Lung (tissue), 12 donors: ENCODE data around the gene TMC1. TPM values are rescaled to one million over a fixed set of nuclear protein-coding genes. Genes with fewer than 3 reads are reported as not detected.

Experiments
- ATAC-seq: fragments of 200-7000 bp; cut with Tn5 transposase; one replicate; pipeline ENCODE4 v1.9.1; 2020; ENCODE audit warnings: moderate number of reproducible peaks; ENCODE audit not compliant: insufficient read depth, low FRiP score
- DNase-seq, 3 donors: peaks; one replicate each; pipeline ENCODE4 v3.0.0-alpha.2; 2013 to 2017
- H3K27ac ChIP-seq, 2 donors: one replicate each; pipeline ENCODE4 v1.5.1; 2013; ENCODE audit warnings: mild to moderate bottlenecking in 2 of 2, moderate library complexity in 2 of 2, control low read depth in 1 of 2, inconsistent platforms in 1 of 2, low read depth in 1 of 2, low read length in 1 of 2
- H3K27me3 ChIP-seq, 3 donors: one replicate each; pipeline ENCODE4 v1.5.1; 2013; ENCODE audit warnings: low read length in 2 of 3; ENCODE audit not compliant: control insufficient read depth in 3 of 3, insufficient read depth in 3 of 3
- H3K36me3 ChIP-seq, 4 donors: one replicate each; pipeline ENCODE4 v1.5.1; 2013; ENCODE audit warnings: low read length in 4 of 4, mild to moderate bottlenecking in 1 of 4, moderate library complexity in 1 of 4; ENCODE audit not compliant: control insufficient read depth in 4 of 4, insufficient read depth in 4 of 4
- H3K4me1 ChIP-seq, 5 donors: one replicate each; pipeline ENCODE4 v1.5.1; 2013; ENCODE audit warnings: low read length in 5 of 5, mild to moderate bottlenecking in 2 of 5, moderate library complexity in 1 of 5; ENCODE audit not compliant: control insufficient read depth in 5 of 5, insufficient read depth in 5 of 5
- H3K4me3 ChIP-seq: one replicate; pipeline ENCODE4 v1.5.1; 2013; ENCODE audit warnings: mild to moderate bottlenecking, control low read depth, moderate library complexity
- H3K9ac ChIP-seq, 2 donors: one replicate each; pipeline ENCODE4 v1.5.1; 2013; ENCODE audit warnings: low read length in 2 of 2, control low read depth in 1 of 2; ENCODE audit not compliant: insufficient read depth in 1 of 2
- H3K9me3 ChIP-seq, 4 donors: one replicate each; pipeline ENCODE4 v1.5.1; 2013; ENCODE audit warnings: low read length in 3 of 4, mild to moderate bottlenecking in 1 of 4, moderate library complexity in 1 of 4; ENCODE audit not compliant: control insufficient read depth in 4 of 4, insufficient read depth in 3 of 4
- CTCF ChIP-seq: IDR thresholded peaks from 2 replicates; pipeline ENCODE4 v1.5.1; 2012; ENCODE audit warnings: mild to moderate bottlenecking; ENCODE audit errors: control extremely low read depth, extremely low read depth
- WGBS, 2 donors: extraction: QIAGEN DNeasy Blood & Tissue Kit; methylation state at CpG; one replicate each; pipeline ENCODE4 v1.1.7; 2013; 5-methylcytosine and 5-hydroxymethylcytosine counted together
- polyA plus RNA-seq, 2 donors: library from polyadenylated mRNA; stranded (reverse); fragments of 200-250 nt; gene quantifications; one replicate each; pipeline ENCODE4 v1.2.1, GENCODE V29; 2013
- total RNA-seq, 2 donors: library from RNA; depleted of rRNA in 1 of 2; stranded (reverse); fragments of >200 nt in 1 of 2; gene quantifications; one replicate each; pipeline ENCODE4 v1.2.1, GENCODE V29; 2014 to 2021
- donor health status: control.
- donor health status: control.
- donor health status: Bipolar disorder and iron deficiency.
- donor health status: healthy.
- donor health status: DM: yes; HTN: yes; CAD: no.

Gene TMC1
- total and polyA plus RNA-seq, 4 donors: 0.10 to 0.82 (median 0.21) TPM; not detected in 1

DNA sequence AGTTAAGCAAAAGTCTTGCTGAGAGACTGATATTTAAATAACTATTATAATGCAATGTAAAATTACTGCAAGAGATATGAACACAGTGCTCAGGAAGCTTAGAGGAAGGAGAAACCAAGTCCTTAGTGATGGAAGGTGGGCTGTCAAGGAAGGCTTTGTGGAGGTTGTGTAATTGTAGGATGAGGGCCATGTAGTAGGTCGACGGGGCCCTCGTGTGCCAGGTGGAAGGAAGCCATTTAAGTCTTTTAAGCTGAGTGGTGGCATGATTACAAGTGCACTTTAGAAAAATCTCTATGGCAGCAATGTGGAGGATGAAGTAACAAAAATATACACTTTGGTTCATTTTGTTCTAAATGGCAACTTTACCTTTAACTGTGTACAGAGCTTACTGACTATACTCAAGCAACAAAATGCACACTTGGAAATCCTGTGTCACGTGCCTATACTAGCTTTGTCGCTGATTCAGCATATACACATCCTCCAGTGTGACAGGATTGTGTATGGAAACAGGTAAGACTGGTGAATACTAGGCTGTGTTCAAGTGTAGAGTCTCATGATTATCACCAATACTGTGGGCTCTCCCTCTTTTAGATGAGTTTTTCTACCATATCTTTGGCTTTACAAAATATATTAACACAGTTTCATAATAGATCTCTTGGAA is 78.6 kb downstream of the TMC1 start:
- Histone ChIP-seq H3K36me3 (no peaks in the 10 kb centered on the region), H3K4me3 (no peak overlapping the region), H3K4me1 (no peaks in the 10 kb centered on the region), H3K27me3 (no peaks in the 10 kb centered on the region), H3K9me3 (no peaks in the 10 kb centered on the region), H3K27ac (no peak overlapping the region), H3K9ac (no peak overlapping the region)
- DNase-seq (peak in 1 of 3 donors; percentile 16), ATAC-seq (no peak)
- no peak for TF ChIP-seq CTCF
- WGBS, 2 donors: 51 to 78% methylated on average over 5 of the region's 5 CpGs

DNA sequence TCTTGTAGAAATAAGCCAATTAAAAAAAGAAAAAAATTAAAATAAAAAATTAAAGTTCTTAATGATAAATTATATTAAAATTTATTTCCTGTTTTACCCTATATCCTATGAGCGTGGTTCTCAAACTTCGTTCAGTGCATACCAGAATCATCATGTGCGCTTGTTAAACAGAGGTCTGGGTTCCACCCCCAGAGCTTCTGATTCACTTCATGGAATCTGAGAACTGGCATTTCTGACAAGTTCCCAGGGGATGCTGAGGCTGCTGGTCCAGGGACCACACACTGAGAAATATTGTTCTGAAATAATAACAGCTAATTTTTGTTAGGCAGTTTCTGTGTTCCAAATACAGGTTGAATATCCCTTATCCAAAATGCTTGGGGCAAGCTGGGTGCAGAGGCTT is 79.3 kb downstream of the TMC1 start:
- ATAC-seq (no peak), DNase-seq (no peak)
- no peak for TF ChIP-seq CTCF
- 92 to 95% methylated on average over 3 of the region's 3 CpGs for WGBS, 2 donors
- Histone ChIP-seq H3K9ac (no peak overlapping the region), H3K36me3 (no peaks in the 10 kb centered on the region), H3K4me1 (no peaks in the 10 kb centered on the region), H3K9me3 (no peaks in the 10 kb centered on the region), H3K27ac (no peak overlapping the region), H3K27me3 (no peaks in the 10 kb centered on the region), H3K4me3 (no peak overlapping the region)

GRCh38 chr9:72601615-72602014 is 80.2 kb downstream of the TMC1 start:
- Histone ChIP-seq H3K27me3 (no peaks in the 10 kb centered on the region), H3K4me1 (no peaks in the 10 kb centered on the region), H3K27ac (no peak overlapping the region), H3K9ac (no peak overlapping the region), H3K36me3 (no peaks in the 10 kb centered on the region), H3K4me3 (no peak overlapping the region), H3K9me3 (peaks cover 0 to 3% (median 0%) of the 10 kb centered on the region in 4 donors)
- no peak for TF ChIP-seq CTCF
- 67 to 92% methylated on average over 2 of the region's 2 CpGs for WGBS, 2 donors
- no peak for DNase-seq
- ATAC-seq: no peak

GRCh38 chr9:72612449-72612848 is 91.0 kb downstream of the TMC1 start:
- 98 to 100% methylated on average over 1 of the region's 1 CpG for WGBS, 2 donors
- Histone ChIP-seq H3K27me3 (no peaks in the 10 kb centered on the region), H3K4me1 (no peaks in the 10 kb centered on the region), H3K27ac (no peak overlapping the region), H3K36me3 (no peaks in the 10 kb centered on the region), H3K9me3 (no peaks in the 10 kb centered on the region), H3K9ac (no peak overlapping the region), H3K4me3 (no peak overlapping the region)
- DNase-seq: no peak
- no peak for TF ChIP-seq CTCF
- no peak for ATAC-seq
